ENCODE data around the gene FAM204A.

FAM204A gene

GRCh38 chr10:118339111-118339510, 3.0 kb downstream of the FAM204A start:
- no peak overlapping the region for H2AFZ ChIP-seq (ENCODE audit: low read length)
- H3K9me2 ChIP-seq (replicated peaks; ENCODE audit: low read depth, low read length): no peaks in the 10 kb centered on the region
- peak overlapping the region; percentile 98 for H3K4me2 ChIP-seq (ENCODE audit: low read depth, low read length, poor library complexity, severe bottlenecking)
- H3K9me3 ChIP-seq (ENCODE audit: insufficient read depth, low read depth, low read length): no peaks in the 10 kb centered on the region
- peaks cover 47% of the 10 kb centered on the region for H3K4me1 ChIP-seq (ENCODE audit: insufficient read depth, low read length, poor library complexity, severe bottlenecking)
- H3K27me3 ChIP-seq (ENCODE audit: insufficient read depth, low read length, poor library complexity, severe bottlenecking): no peaks in the 10 kb centered on the region
- H3K36me3 ChIP-seq (ENCODE audit: insufficient read depth, low read length): peaks cover 19% of the 10 kb centered on the region; the same call in 1 of the 2 replicates
- H3K79me2 ChIP-seq (ENCODE audit: insufficient read depth, low read length): peaks cover 44% of the 10 kb centered on the region
- TF ChIP-seq EZH2phosphoT487 (IDR thresholded peaks at IDR 0.05; ENCODE audit: borderline replicate concordance) (no peak), CTCF (conservative IDR thresholded peaks at IDR 0.05; ENCODE audit: low read length) (no peak)
- peak overlapping the region; percentile 83 for H3K4me3 ChIP-seq (ENCODE audit: low read length, poor library complexity, severe bottlenecking)
- H4K20me1 ChIP-seq (ENCODE audit: insufficient read depth, low read length, poor library complexity, severe bottlenecking): peaks cover 10% of the 10 kb centered on the region
- peak overlapping the region; percentile 86 for H3K9ac ChIP-seq (ENCODE audit: low read depth, low read length, poor library complexity, severe bottlenecking)
- H3F3A ChIP-seq (ENCODE audit: low read depth): no peaks in the 10 kb centered on the region

- Histone ChIP-seq H3F3A (ENCODE audit: low read depth) (no peaks in the 10 kb centered on the region), H3K4me3 (ENCODE audit: low read length, poor library complexity, severe bottlenecking) (peak overlapping the region; percentile 8), H3K4me2 (ENCODE audit: low read depth, low read length, poor library complexity, severe bottlenecking) (peak overlapping the region; percentile 98), H3K9ac (ENCODE audit: low read depth, low read length, poor library complexity, severe bottlenecking) (no peak overlapping the region), H3K36me3 (ENCODE audit: insufficient read depth, low read length) (peaks cover 33% of the 10 kb centered on the region; the same call in 1 of the 2 replicates), H2AFZ (ENCODE audit: low read length) (no peak overlapping the region), H3K27me3 (ENCODE audit: insufficient read depth, low read length, poor library complexity, severe bottlenecking) (no peaks in the 10 kb centered on the region), H3K9me2 (replicated peaks; ENCODE audit: low read depth, low read length) (no peaks in the 10 kb centered on the region), H3K4me1 (ENCODE audit: insufficient read depth, low read length, poor library complexity, severe bottlenecking) (peaks cover 44% of the 10 kb centered on the region), H3K9me3 (ENCODE audit: insufficient read depth, low read depth, low read length) (no peaks in the 10 kb centered on the region), H3K79me2 (ENCODE audit: insufficient read depth, low read length) (peaks cover 44% of the 10 kb centered on the region), H4K20me1 (ENCODE audit: insufficient read depth, low read length, poor library complexity, severe bottlenecking) (peaks cover 10% of the 10 kb centered on the region)
- no peak for TF ChIP-seq EZH2phosphoT487 (IDR thresholded peaks at IDR 0.05; ENCODE audit: borderline replicate concordance)
- no peak for TF ChIP-seq CTCF (conservative IDR thresholded peaks at IDR 0.05; ENCODE audit: low read length)
These were observed 4.8 kb downstream of the FAM204A start for GRCh38 chr10:118337356-118337755.

GRCh38 chr10:118333871-118334270, 8.3 kb downstream of the FAM204A start:
- H3K27me3 ChIP-seq (ENCODE audit: insufficient read depth, low read length, poor library complexity, severe bottlenecking): no peaks in the 10 kb centered on the region
- peaks cover 12% of the 10 kb centered on the region for H3K79me2 ChIP-seq (ENCODE audit: insufficient read depth, low read length)
- H3K4me2 ChIP-seq (ENCODE audit: low read depth, low read length, poor library complexity, severe bottlenecking): no peak overlapping the region
- peaks cover 55% of the 10 kb centered on the region; the same call in 1 of the 2 replicates for H3K36me3 ChIP-seq (ENCODE audit: insufficient read depth, low read length)
- H3F3A ChIP-seq (ENCODE audit: low read depth): no peaks in the 10 kb centered on the region
- no peak overlapping the region for H3K4me3 ChIP-seq (ENCODE audit: low read length, poor library complexity, severe bottlenecking)
- no peak overlapping the region for H2AFZ ChIP-seq (ENCODE audit: low read length)
- H3K4me1 ChIP-seq (ENCODE audit: insufficient read depth, low read length, poor library complexity, severe bottlenecking): peaks cover 25% of the 10 kb centered on the region
- H3K9ac ChIP-seq (ENCODE audit: low read depth, low read length, poor library complexity, severe bottlenecking): no peak overlapping the region
- H4K20me1 ChIP-seq (ENCODE audit: insufficient read depth, low read length, poor library complexity, severe bottlenecking): peaks cover 10% of the 10 kb centered on the region
- no peak for TF ChIP-seq EZH2phosphoT487 (IDR thresholded peaks at IDR 0.05; ENCODE audit: borderline replicate concordance)
- no peak for TF ChIP-seq CTCF (conservative IDR thresholded peaks at IDR 0.05; ENCODE audit: low read length)
- no peaks in the 10 kb centered on the region for H3K9me3 ChIP-seq (ENCODE audit: insufficient read depth, low read depth, low read length)
- no peaks in the 10 kb centered on the region for H3K9me2 ChIP-seq (replicated peaks; ENCODE audit: low read depth, low read length)

Measured in Loucy (cell line).